ENCODE results near the gene RAMP3. TPM values are rescaled to one million over a fixed set of nuclear protein-coding genes. Genes with fewer than 3 reads are reported as not detected.
A peak's percentile ranks its signal among the peaks of the same experiment; 100 is the strongest.

The RAMP3 gene
- total RNA-seq, 2 experiments from 2014 or later = not detected

- H3K4me3 Mint-ChIP-seq = no peak overlapping the region
- H3K27ac Mint-ChIP-seq = no peak overlapping the region
- H3K9me3 Mint-ChIP-seq (ENCODE audit: insufficient read depth) = no peaks in the 10 kb centered on the region
- ChIA-PET POLR2A (interaction anchor here (0.6 kb wide), 1 partner anchor 17 kb away, joined by 3 read pairs; no protein-coding TSS in a partner anchor), CTCF (no interaction called here)
- ATAC-seq = no peak
- H3K4me1 Mint-ChIP-seq (ENCODE audit: low read depth) = no peaks in the 10 kb centered on the region
- no peaks in the 10 kb centered on the region for H3K36me3 Mint-ChIP-seq (ENCODE audit: low read depth)
- no peak for DNase-seq
- peaks cover 13% of the 10 kb centered on the region for H3K27me3 Mint-ChIP-seq (ENCODE audit: low read depth)
These were observed 64.5 kb downstream of the RAMP3 start for GRCh38 chr7:45221896-45222604.

DNA sequence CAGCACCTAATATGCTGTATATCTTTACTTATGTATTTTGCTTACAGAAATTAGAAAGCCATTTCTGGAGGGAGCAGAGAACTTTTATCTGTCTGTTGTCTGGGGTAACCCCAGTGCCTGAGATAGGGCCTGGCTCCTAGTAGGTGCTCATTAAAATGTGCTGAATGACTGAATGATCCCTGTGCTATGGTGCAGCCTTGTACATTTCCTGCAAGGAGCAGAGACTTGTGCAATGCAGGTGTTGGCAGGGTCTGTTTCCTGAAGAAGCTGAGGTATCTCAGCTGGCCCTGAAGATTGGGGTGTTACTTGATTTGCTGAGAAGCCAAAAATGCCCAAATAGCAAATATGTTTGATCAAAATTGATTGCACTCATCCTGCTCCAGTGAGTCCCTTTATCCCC is 65.5 kb downstream of the RAMP3 start:
- no peak for ATAC-seq
- Mint-ChIP-seq H3K36me3 (ENCODE audit: low read depth) (no peaks in the 10 kb centered on the region), H3K4me3 (no peak overlapping the region), H3K4me1 (ENCODE audit: low read depth) (no peaks in the 10 kb centered on the region), H3K27ac (no peak overlapping the region), H3K27me3 (ENCODE audit: low read depth) (peaks cover 18% of the 10 kb centered on the region), H3K9me3 (ENCODE audit: insufficient read depth) (no peaks in the 10 kb centered on the region)
- CTCF ChIA-PET = interaction anchor here (0.9 kb wide), 1 partner anchor 9 kb away, joined by 3 read pairs; no protein-coding TSS in a partner anchor
- POLR2A ChIA-PET = no interaction called here
- DNase-seq = no peak

DNA sequence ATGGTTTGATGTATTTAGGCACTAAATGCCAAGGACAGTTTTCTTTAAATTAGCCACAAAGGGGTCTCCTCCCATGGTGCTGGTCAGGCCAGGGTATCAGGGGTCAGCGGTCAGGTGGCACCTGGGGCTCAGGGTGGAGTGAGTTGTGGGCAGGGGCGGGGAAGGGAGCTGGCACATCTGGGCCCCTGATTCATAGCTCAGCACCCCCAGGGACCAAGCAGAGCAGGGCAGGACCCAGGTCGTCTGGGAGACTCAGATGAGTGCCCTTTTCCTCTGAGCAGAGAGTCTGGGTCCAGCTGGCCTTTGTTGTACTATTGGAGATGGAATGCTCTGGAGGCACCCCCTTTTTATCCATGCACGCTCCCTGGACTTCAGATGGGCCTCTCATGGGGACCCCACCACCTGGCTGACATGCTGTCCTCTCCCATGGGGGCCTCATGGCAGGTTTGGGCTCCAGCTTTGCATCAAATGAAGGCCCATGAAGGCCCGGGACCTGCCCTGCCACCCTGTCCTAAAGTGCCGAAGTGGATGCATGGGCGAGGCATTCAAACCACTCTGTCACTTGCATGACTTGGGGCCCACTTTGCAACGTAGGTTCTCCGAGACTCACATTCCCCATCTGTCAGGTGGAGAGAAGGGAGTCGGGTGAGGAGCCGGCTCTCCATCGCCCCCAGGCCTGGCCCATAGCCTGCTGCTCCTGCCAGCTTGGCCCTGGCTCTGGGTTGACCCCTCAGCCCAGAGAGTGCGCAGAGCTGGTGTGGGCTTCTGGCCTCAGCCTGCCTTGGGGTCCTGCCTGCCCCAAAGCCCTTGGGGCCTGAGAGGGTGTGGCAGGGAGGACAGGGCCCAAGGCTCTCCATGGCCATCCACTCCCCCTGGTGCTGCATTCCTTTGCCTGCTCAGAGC is 66.4 kb downstream of the RAMP3 start:
- DNase-seq (peak; percentile 14), ATAC-seq (no peak)
- ChIA-PET CTCF (interaction anchor here (0.9 kb wide), 1 partner anchor 9 kb away, joined by 3 read pairs; no protein-coding TSS in a partner anchor), POLR2A (no interaction called here)
- Mint-ChIP-seq H3K27me3 (ENCODE audit: low read depth) (peaks cover 21% of the 10 kb centered on the region), H3K36me3 (ENCODE audit: low read depth) (no peaks in the 10 kb centered on the region), H3K4me3 (no peak overlapping the region), H3K27ac (no peak overlapping the region), H3K4me1 (ENCODE audit: low read depth) (no peaks in the 10 kb centered on the region), H3K9me3 (ENCODE audit: insufficient read depth) (no peaks in the 10 kb centered on the region)

DNA sequence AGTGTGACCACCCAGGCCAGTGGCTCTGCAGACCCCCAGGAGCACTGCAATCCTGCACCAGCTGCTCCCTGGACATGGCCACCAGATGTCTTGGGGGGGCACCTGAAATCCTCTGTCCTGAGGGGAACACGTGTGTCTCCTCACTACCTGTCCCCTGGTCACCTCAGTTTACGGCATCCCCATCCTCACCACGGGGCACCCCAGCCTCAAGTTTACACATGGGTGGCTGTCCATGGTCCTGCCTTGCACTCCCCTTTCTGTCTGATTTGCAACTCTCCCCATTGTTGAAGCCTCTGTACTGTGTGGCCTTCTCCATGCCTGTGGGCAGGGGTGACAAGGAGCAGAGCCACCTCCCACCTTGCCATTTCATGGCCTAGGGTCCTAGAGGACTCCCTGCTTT is 67.2 kb downstream of the RAMP3 start:
- ChIA-PET CTCF (no interaction called here), POLR2A (no interaction called here)
- Mint-ChIP-seq H3K27me3 (ENCODE audit: low read depth) (peaks cover 22% of the 10 kb centered on the region), H3K4me1 (ENCODE audit: low read depth) (no peaks in the 10 kb centered on the region), H3K36me3 (ENCODE audit: low read depth) (no peaks in the 10 kb centered on the region), H3K9me3 (ENCODE audit: insufficient read depth) (no peaks in the 10 kb centered on the region), H3K27ac (no peak overlapping the region), H3K4me3 (no peak overlapping the region)
- DNase-seq = peak; percentile 28
- ATAC-seq = peak; percentile 32

DNA sequence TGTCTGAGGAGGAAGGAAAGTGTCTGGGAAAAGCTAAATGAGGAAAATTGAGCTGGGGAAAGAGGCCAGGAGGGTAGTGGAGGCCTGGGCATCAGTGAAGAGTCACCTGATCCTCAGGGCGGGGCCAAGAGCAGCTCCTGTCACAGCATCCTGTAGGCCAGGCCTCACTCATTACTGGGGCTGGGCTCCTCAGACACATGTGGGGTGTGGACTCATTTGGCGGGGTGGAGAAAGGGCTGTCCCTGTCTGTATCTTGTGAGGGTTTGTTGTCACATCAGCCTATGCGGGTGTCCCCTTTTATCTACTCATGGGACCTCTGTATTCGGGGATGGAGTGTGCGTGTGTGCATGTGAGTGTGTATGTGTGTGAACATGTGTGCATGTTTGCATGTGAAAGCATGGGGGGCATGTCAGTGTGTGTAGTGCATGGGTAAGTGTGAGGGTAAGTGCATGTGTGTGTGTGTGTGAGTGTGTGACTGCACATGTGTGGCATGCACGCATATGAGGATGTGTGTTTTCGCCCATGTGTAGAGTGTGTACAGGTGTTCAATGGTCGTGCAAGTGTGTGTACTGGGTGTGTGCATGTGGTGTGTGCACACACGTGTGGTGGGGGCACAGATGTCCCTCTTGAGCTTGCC is 67.8 kb downstream of the RAMP3 start:
- no peak for ATAC-seq
- H3K36me3 Mint-ChIP-seq (ENCODE audit: low read depth) = no peaks in the 10 kb centered on the region

GRCh38 chr7:45225948-45226335 is 68.4 kb downstream of the RAMP3 start:
- ChIA-PET CTCF (no interaction called here), POLR2A (no interaction called here)
- Mint-ChIP-seq H3K4me1 (ENCODE audit: low read depth) (peaks cover 6% of the 10 kb centered on the region), H3K36me3 (ENCODE audit: low read depth) (no peaks in the 10 kb centered on the region), H3K9me3 (ENCODE audit: insufficient read depth) (no peaks in the 10 kb centered on the region), H3K27me3 (ENCODE audit: low read depth) (peaks cover 26% of the 10 kb centered on the region), H3K27ac (no peak overlapping the region), H3K4me3 (no peak overlapping the region)
- DNase-seq = no peak
- ATAC-seq = no peak

More for the DNA sequence above, 67.8 kb downstream of the RAMP3 start:
- ChIA-PET CTCF (no interaction called here), POLR2A (no interaction called here)
- no peak overlapping the region for H3K27ac Mint-ChIP-seq
- peaks cover 24% of the 10 kb centered on the region for H3K27me3 Mint-ChIP-seq (ENCODE audit: low read depth)
- no peaks in the 10 kb centered on the region for H3K9me3 Mint-ChIP-seq (ENCODE audit: insufficient read depth)
- no peak overlapping the region for H3K4me3 Mint-ChIP-seq
- peaks cover 5% of the 10 kb centered on the region for H3K4me1 Mint-ChIP-seq (ENCODE audit: low read depth)
- DNase-seq = no peak

GRCh38 chr7:45229156-45229920 is 71.7 kb downstream of the RAMP3 start:
- H3K36me3 Mint-ChIP-seq (ENCODE audit: low read depth) = no peaks in the 10 kb centered on the region
- POLR2A ChIA-PET = interaction anchor here (0.8 kb wide), 1 partner anchor 18 kb away, joined by 3 read pairs; no protein-coding TSS in a partner anchor
- ATAC-seq (no peak), DNase-seq (no peak)
- H3K9me3 Mint-ChIP-seq (ENCODE audit: insufficient read depth) = no peaks in the 10 kb centered on the region
- H3K4me1 Mint-ChIP-seq (ENCODE audit: low read depth) = peaks cover 6% of the 10 kb centered on the region
- no peak overlapping the region for H3K27ac Mint-ChIP-seq
- CTCF ChIA-PET = no interaction called here
- H3K27me3 Mint-ChIP-seq (ENCODE audit: low read depth) = peaks cover 28% of the 10 kb centered on the region
- no peak overlapping the region for H3K4me3 Mint-ChIP-seq

GRCh38 chr7:45230083-45230482 is 72.5 kb downstream of the RAMP3 start:
- ATAC-seq (no peak), DNase-seq (no peak)
- Mint-ChIP-seq H3K4me1 (ENCODE audit: low read depth) (peaks cover 6% of the 10 kb centered on the region), H3K27me3 (ENCODE audit: low read depth) (peaks cover 31% of the 10 kb centered on the region), H3K9me3 (ENCODE audit: insufficient read depth) (no peaks in the 10 kb centered on the region), H3K27ac (no peak overlapping the region), H3K36me3 (ENCODE audit: low read depth) (no peaks in the 10 kb centered on the region), H3K4me3 (no peak overlapping the region)
- CTCF ChIA-PET = no interaction called here
- POLR2A ChIA-PET = interaction anchor here (0.8 kb wide), 1 partner anchor 19 kb away, joined by 3 read pairs; no protein-coding TSS in a partner anchor

DNA sequence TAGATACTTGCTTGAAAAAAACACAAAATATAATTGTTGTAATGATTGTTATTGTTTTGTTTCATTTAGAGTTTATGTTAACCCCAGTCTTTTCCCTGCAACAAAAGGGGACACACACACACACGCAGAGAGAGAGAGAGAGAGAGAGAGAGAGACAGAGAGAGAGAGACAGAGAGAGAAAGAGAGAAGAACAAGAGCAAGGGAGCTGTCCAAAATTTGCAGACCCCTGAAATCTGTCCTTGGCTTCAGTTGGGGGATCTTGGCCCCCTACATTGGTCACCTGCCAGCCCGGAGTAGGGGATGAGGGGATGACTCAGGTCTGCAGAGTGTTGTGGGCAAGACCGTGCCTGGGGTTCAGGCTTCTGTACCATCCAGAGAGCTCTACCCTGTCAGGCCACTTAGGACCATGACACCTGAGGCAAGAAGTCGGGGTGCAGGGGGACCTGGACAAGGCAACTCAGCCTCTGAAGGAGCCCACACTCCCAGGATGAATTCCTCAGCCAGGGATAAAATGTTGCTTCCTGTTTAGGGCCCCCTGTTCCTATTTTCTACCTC is 73.1 kb downstream of the RAMP3 start:
- ATAC-seq = no peak
- CTCF ChIA-PET = interaction anchor here (0.9 kb wide), 1 partner anchor 58 kb away, joined by 3 read pairs; no protein-coding TSS in a partner anchor
- Mint-ChIP-seq H3K4me1 (ENCODE audit: low read depth) (peaks cover 6% of the 10 kb centered on the region), H3K4me3 (no peak overlapping the region), H3K9me3 (ENCODE audit: insufficient read depth) (no peaks in the 10 kb centered on the region), H3K36me3 (ENCODE audit: low read depth) (no peaks in the 10 kb centered on the region), H3K27ac (no peak overlapping the region), H3K27me3 (ENCODE audit: low read depth) (peaks cover 34% of the 10 kb centered on the region)
- POLR2A ChIA-PET = interaction anchor here (0.7 kb wide), 1 partner anchor 52 kb away, joined by 3 read pairs; no protein-coding TSS in a partner anchor
- DNase-seq = no peak

GRCh38 chr7:45233249-45233775 is 75.7 kb downstream of the RAMP3 start:
- DNase-seq (no peak), ATAC-seq (no peak)
- ChIA-PET CTCF (no interaction called here), POLR2A (no interaction called here)
- no peaks in the 10 kb centered on the region for H3K9me3 Mint-ChIP-seq (ENCODE audit: insufficient read depth)
- H3K27ac Mint-ChIP-seq = no peak overlapping the region
- no peak overlapping the region for H3K4me3 Mint-ChIP-seq
- H3K27me3 Mint-ChIP-seq (ENCODE audit: low read depth) = peaks cover 44% of the 10 kb centered on the region
- H3K4me1 Mint-ChIP-seq (ENCODE audit: low read depth) = peaks cover 6% of the 10 kb centered on the region
- H3K36me3 Mint-ChIP-seq (ENCODE audit: low read depth) = no peaks in the 10 kb centered on the region
